Central memory CD8-positive, alpha-beta T cell (primary cell): ENCODE measurements around the gene DAP.
A peak's percentile ranks its signal among the peaks of the same experiment; 100 is the strongest.

ENCODE experiments used
- ATAC-seq: fragments of 150-1000 bp; cut with Tn5 transposase; replicated peaks from 2 replicates; pipeline ENCODE4 v1.10.0; 2022; ENCODE audit warnings: mild to moderate bottlenecking, moderate FRiP score, moderate number of reproducible peaks; ENCODE audit not compliant: poor library complexity, severe bottlenecking; ENCODE audit errors: extremely low read depth
- DNase-seq, 2 donors: peaks; one replicate each; pipeline ENCODE4 v3.0.0; 2021; ENCODE audit warnings: low spot score in 2 of 2
- H3K27ac Mint-ChIP-seq: one replicate; pipeline ENCODE4 v1.8.0; 2022; ENCODE audit warnings: low read depth, mild to moderate bottlenecking, moderate library complexity, mixed read lengths
- H3K27me3 Mint-ChIP-seq: one replicate; pipeline ENCODE4 v1.8.0; 2022; ENCODE audit warnings: mixed read lengths
- H3K36me3 Mint-ChIP-seq: one replicate; pipeline ENCODE4 v1.8.0; 2022; ENCODE audit warnings: mild to moderate bottlenecking, moderate library complexity, mixed read lengths; ENCODE audit not compliant: insufficient read depth
- H3K4me1 Mint-ChIP-seq: one replicate; pipeline ENCODE4 v1.8.0; 2022; ENCODE audit warnings: mixed read lengths
- H3K4me3 Mint-ChIP-seq: one replicate; pipeline ENCODE4 v1.8.0; 2022; ENCODE audit warnings: mild to moderate bottlenecking, moderate library complexity, mixed read lengths
- H3K9me3 Mint-ChIP-seq: one replicate; pipeline ENCODE4 v1.8.0; 2022; ENCODE audit warnings: mixed read lengths

DAP gene

GRCh38 chr5:10663489-10664179, 97.4 kb downstream of the DAP start:
- Mint-ChIP-seq H3K9me3 (no peaks in the 10 kb centered on the region), H3K27ac (no peak overlapping the region), H3K4me1 (no peaks in the 10 kb centered on the region), H3K27me3 (no peaks in the 10 kb centered on the region), H3K4me3 (no peak overlapping the region), H3K36me3 (no peaks in the 10 kb centered on the region)
- DNase-seq (no peak), ATAC-seq (no peak)

- H3K27ac Mint-ChIP-seq, result no peak overlapping the region
- DNase-seq (no peak), ATAC-seq (no peak)
- no peaks in the 10 kb centered on the region for H3K4me1 Mint-ChIP-seq
- H3K27me3 Mint-ChIP-seq, result no peaks in the 10 kb centered on the region
- no peaks in the 10 kb centered on the region for H3K9me3 Mint-ChIP-seq
- no peak overlapping the region for H3K4me3 Mint-ChIP-seq
- no peaks in the 10 kb centered on the region for H3K36me3 Mint-ChIP-seq
These were observed 98.2 kb downstream of the DAP start for GRCh38 chr5:10662661-10663488.

DNA sequence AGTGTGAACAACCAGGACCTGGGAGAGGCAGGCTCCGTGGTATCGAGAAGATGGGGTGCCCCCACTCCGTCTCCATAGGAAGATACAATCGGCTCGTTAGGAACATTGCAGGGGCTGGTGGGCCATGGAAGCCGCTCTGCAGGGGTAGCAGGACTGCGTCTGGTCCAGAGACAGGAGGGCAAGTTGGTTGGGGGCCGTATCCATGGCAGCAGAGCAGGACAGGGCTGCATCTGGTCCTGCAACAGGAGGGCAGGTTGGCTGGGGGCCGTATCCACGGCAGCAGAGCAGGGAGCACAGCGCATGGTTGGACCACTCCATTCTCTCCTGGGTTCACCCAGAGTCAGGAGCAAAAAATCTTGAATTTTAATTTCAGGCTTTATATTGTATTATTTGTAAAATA, 99.0 kb downstream of the DAP start:
- no peak overlapping the region for H3K27ac Mint-ChIP-seq
- DNase-seq, result no peak
- H3K4me3 Mint-ChIP-seq, result no peak overlapping the region
- H3K27me3 Mint-ChIP-seq, result no peaks in the 10 kb centered on the region
- ATAC-seq, result no peak
- no peaks in the 10 kb centered on the region for H3K9me3 Mint-ChIP-seq
- no peaks in the 10 kb centered on the region for H3K36me3 Mint-ChIP-seq
- no peaks in the 10 kb centered on the region for H3K4me1 Mint-ChIP-seq

- no peaks in the 10 kb centered on the region for H3K4me1 Mint-ChIP-seq
- H3K9me3 Mint-ChIP-seq, result no peaks in the 10 kb centered on the region
- no peaks in the 10 kb centered on the region for H3K36me3 Mint-ChIP-seq
- no peak overlapping the region for H3K4me3 Mint-ChIP-seq
- DNase-seq (no peak), ATAC-seq (no peak)
- no peaks in the 10 kb centered on the region for H3K27me3 Mint-ChIP-seq
- no peak overlapping the region for H3K27ac Mint-ChIP-seq
These were observed 99.6 kb downstream of the DAP start for GRCh38 chr5:10661401-10661800.

DNA sequence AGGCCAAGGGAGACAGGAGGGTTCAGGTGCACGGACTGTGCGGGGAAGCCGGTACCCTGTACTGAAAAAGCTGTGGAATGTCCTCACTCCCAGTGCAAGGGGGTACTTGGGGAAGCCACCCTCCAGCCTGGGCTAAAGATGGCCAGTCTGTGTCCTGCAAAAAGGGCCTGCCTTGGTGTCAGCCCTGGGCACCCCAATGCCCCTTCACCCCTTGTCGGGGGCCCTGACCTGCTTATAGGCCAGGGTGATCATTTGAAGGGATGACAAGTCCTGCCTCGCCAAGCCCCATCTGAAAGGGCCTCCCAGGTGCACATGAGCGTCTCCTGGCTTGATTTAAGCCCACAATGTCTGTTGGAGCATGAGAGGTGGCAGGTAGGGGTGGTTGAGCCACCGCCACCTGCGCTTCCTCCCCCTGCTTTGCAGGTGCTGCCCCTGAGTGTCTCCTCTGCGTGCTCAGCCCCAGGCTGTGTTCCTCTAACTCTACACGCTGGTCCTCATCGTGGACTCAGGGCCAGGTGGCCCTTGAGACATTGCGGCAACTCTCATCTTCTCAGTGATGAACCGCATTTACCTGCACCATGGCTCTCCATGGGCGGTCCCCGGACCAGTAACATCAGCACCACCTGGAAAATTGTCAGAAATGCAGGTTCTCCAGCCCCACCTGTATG, 100.2 kb downstream of the DAP start:
- Mint-ChIP-seq H3K4me3 (no peak overlapping the region), H3K9me3 (no peaks in the 10 kb centered on the region), H3K36me3 (no peaks in the 10 kb centered on the region), H3K4me1 (no peaks in the 10 kb centered on the region), H3K27me3 (no peaks in the 10 kb centered on the region), H3K27ac (no peak overlapping the region)
- ATAC-seq (no peak), DNase-seq (no peak)

GRCh38 chr5:10660135-10660534, 100.9 kb downstream of the DAP start:
- H3K27me3 Mint-ChIP-seq, result no peaks in the 10 kb centered on the region
- ATAC-seq, result no peak
- no peaks in the 10 kb centered on the region for H3K4me1 Mint-ChIP-seq
- no peak overlapping the region for H3K27ac Mint-ChIP-seq
- no peaks in the 10 kb centered on the region for H3K9me3 Mint-ChIP-seq
- H3K4me3 Mint-ChIP-seq, result no peak overlapping the region
- no peak for DNase-seq
- H3K36me3 Mint-ChIP-seq, result no peaks in the 10 kb centered on the region

DNA sequence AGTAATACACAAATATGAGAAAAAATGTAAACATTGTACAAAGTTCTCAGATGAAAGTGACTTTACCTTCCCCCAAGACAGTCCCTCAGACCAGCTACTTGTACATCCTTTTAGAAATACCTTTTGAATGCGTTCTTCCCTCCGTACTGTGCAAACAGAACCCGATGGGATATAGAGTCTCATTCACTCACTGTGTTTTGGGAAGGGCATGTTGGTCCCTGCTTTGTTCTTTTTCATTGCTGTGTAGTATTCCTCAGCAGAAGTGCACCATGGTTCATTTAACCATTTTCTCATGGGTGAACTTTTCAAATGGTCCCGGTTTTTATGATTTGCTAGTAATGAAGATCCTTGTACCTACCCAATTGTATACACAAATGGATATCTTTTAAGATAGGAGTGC, 102.8 kb downstream of the DAP start:
- no peaks in the 10 kb centered on the region for H3K9me3 Mint-ChIP-seq
- H3K36me3 Mint-ChIP-seq, result no peaks in the 10 kb centered on the region
- H3K27me3 Mint-ChIP-seq, result no peaks in the 10 kb centered on the region
- DNase-seq, result no peak
- ATAC-seq, result no peak
- H3K27ac Mint-ChIP-seq, result no peak overlapping the region
- H3K4me3 Mint-ChIP-seq, result no peak overlapping the region
- no peaks in the 10 kb centered on the region for H3K4me1 Mint-ChIP-seq

GRCh38 chr5:10655972-10656830, 104.8 kb downstream of the DAP start:
- Mint-ChIP-seq H3K9me3 (no peaks in the 10 kb centered on the region), H3K4me3 (no peak overlapping the region), H3K27ac (no peak overlapping the region), H3K4me1 (no peaks in the 10 kb centered on the region), H3K27me3 (no peaks in the 10 kb centered on the region), H3K36me3 (no peaks in the 10 kb centered on the region)
- DNase-seq (no peak), ATAC-seq (no peak)

- ATAC-seq, result no peak
- no peak for DNase-seq
- no peaks in the 10 kb centered on the region for H3K36me3 Mint-ChIP-seq
- no peak overlapping the region for H3K27ac Mint-ChIP-seq
- H3K4me1 Mint-ChIP-seq, result no peaks in the 10 kb centered on the region
- no peaks in the 10 kb centered on the region for H3K27me3 Mint-ChIP-seq
- no peaks in the 10 kb centered on the region for H3K9me3 Mint-ChIP-seq
- no peak overlapping the region for H3K4me3 Mint-ChIP-seq
These were observed 105.7 kb downstream of the DAP start for GRCh38 chr5:10655161-10655971.

DNA sequence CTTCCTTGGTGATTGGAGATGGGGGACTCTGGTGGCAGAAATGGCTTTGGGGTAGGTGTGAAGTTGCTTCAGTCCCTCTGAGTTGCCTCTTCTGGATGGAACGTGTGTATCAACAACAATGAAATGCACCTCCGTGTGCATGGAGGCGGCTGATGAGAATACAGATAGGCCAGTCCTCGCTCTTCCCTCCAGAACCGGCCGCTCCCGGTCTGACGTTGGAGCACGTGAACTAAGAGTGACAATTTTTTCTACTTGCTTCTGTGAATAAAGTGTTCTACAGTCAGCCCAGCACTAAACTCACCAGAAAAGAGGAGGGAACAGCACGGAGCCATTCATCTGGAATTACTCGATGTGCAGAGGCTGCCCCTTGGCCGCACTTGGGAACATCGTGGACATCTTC, 106.5 kb downstream of the DAP start:
- no peaks in the 10 kb centered on the region for H3K4me1 Mint-ChIP-seq
- DNase-seq, result no peak
- no peaks in the 10 kb centered on the region for H3K27me3 Mint-ChIP-seq
- H3K36me3 Mint-ChIP-seq, result no peaks in the 10 kb centered on the region
- no peak overlapping the region for H3K27ac Mint-ChIP-seq
- no peak overlapping the region for H3K4me3 Mint-ChIP-seq
- no peak for ATAC-seq
- H3K9me3 Mint-ChIP-seq, result no peaks in the 10 kb centered on the region

DNA sequence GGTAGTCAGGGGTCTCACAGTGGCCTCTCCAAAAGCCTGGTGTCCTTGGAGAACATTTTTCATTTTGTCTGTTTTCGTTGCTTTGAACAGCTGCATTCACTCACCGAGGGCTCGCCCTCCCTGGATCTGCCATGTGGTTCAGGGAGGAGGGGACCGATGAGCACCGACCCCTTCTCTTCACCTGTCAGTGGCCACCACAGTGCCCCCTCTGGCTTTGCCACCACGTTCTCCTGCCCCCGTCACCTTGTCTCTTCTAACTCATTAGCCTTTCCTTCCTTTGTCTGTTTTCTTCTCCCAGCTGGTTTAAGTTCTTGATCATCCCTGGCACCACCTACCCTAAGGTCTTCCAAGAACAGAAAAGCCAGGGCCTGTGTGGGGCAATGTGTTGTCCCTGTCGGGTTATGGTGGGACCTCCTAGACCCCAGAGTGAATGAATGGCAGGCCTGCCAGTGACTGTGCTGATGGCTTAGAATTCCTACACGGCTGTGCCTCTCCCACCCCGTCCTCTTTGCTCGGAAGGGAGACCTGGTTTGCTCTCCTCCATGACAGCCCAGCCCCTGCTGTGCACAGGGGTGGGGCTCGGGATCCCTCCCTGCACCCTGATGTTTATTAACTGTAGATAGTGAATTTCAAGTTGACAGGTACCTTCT, 107.2 kb downstream of the DAP start:
- H3K27ac Mint-ChIP-seq, result peak overlapping the region; percentile 39
- ATAC-seq (no peak), DNase-seq (no peak)
- H3K4me1 Mint-ChIP-seq, result no peaks in the 10 kb centered on the region
- no peaks in the 10 kb centered on the region for H3K9me3 Mint-ChIP-seq
- no peaks in the 10 kb centered on the region for H3K36me3 Mint-ChIP-seq
- H3K4me3 Mint-ChIP-seq, result no peak overlapping the region
- H3K27me3 Mint-ChIP-seq, result no peaks in the 10 kb centered on the region
